CD4-positive, alpha-beta memory T cell (primary cell): Measurements from ENCODE around the gene YIPF3. TPM values are rescaled to one million over a fixed set of nuclear protein-coding genes. Genes with fewer than 3 reads are reported as not detected.

Experiments used
- CTCF ChIA-PET: fragments of 350-600 bp; sonication (Branson Sonifier 250); formaldehyde crosslinking; loops from one replicate; lab custom pipeline; 2021; ENCODE audit warnings: inconsistent platforms; ENCODE audit not compliant: partially characterized antibody; lab: Charles Lee
- POLR2A ChIA-PET: fragments of 350-600 bp; sonication (Branson Sonifier 250); formaldehyde crosslinking; loops from one replicate; lab custom pipeline; 2021; ENCODE audit not compliant: partially characterized antibody; lab: Charles Lee
- DNase-seq, 5 donors: peaks; one replicate each; pipeline versions ENCODE4 v3.0.0 to v3.0.0-alpha.2; 2020 to 2022; ENCODE audit warnings: mixed read lengths in 1 of 5
- H3K27ac ChIP-seq: one replicate; pipeline ENCODE4 v1.7.0; 2013; ENCODE audit warnings: low read depth, low read length
- H3K27me3 ChIP-seq: 2 replicates; pipeline ENCODE4 v1.7.0; 2013; ENCODE audit warnings: mild to moderate bottlenecking, low read length, moderate library complexity; ENCODE audit not compliant: insufficient read depth
- H3K36me3 ChIP-seq: 2 replicates; pipeline ENCODE4 v1.7.0; 2013; ENCODE audit warnings: mild to moderate bottlenecking, low read length, moderate library complexity; ENCODE audit not compliant: insufficient read depth
- H3K4me1 ChIP-seq: 2 replicates; pipeline ENCODE4 v1.7.0; 2013; ENCODE audit warnings: mild to moderate bottlenecking, low read length, moderate library complexity; ENCODE audit not compliant: insufficient read depth
- H3K4me3 ChIP-seq, 2 donors: one replicate each; pipeline ENCODE4 v1.7.0; 2013; ENCODE audit warnings: low read length in 2 of 2, mild to moderate bottlenecking in 1 of 2
- H3K9me3 ChIP-seq, 2 donors: one replicate each; pipeline ENCODE4 v1.7.0; 2013; ENCODE audit warnings: low read length in 2 of 2, control low read depth in 1 of 2; ENCODE audit not compliant: control insufficient read depth in 1 of 2
- H3K27ac Mint-ChIP-seq, 7 donors: one replicate each; pipeline ENCODE4 v1.8.0; 2020 to 2021; ENCODE audit warnings: mixed read lengths in 7 of 7, mild to moderate bottlenecking in 6 of 7, inconsistent platforms in 3 of 7, moderate library complexity in 3 of 7
- H3K27me3 Mint-ChIP-seq, 2 donors: one replicate each; pipeline ENCODE4 v1.8.0; 2020 to 2021; ENCODE audit warnings: mixed read lengths in 2 of 2
- H3K36me3 Mint-ChIP-seq, 2 donors: one replicate each; pipeline ENCODE4 v1.8.0; 2020 to 2021; ENCODE audit warnings: mixed read lengths in 2 of 2, inconsistent platforms in 1 of 2, mild to moderate bottlenecking in 1 of 2
- H3K4me1 Mint-ChIP-seq, 4 donors: one replicate each; pipeline ENCODE4 v1.8.0; 2020 to 2021; ENCODE audit warnings: mixed read lengths in 4 of 4, mild to moderate bottlenecking in 1 of 4
- H3K4me3 Mint-ChIP-seq, 8 donors: one replicate each; pipeline ENCODE4 v1.8.0; 2020 to 2021; ENCODE audit warnings: mixed read lengths in 8 of 8, mild to moderate bottlenecking in 7 of 8, moderate library complexity in 6 of 8, inconsistent platforms in 3 of 8
- H3K9me3 Mint-ChIP-seq, 8 donors: one replicate each; pipeline ENCODE4 v1.8.0; 2020 to 2021; ENCODE audit warnings: mixed read lengths in 8 of 8, mild to moderate bottlenecking in 5 of 8, inconsistent platforms in 3 of 8, moderate library complexity in 1 of 8
- intact Hi-C: fragments of 100-400 bp; cut with micrococcal nuclease; formaldehyde crosslinking; loops from one replicate; pipeline ENCODE4 v1.15.1; 2023
- polyA plus RNA-seq, 2 donors: library from polyadenylated mRNA; unstranded; fragments of 300-500 nt; fragmentation: Illumina TruSeq; gene quantifications; one replicate each; pipeline ENCODE4 v1.2.3, GENCODE V29; 2021
- total RNA-seq, 2 experiments: library from RNA; stranded (reverse); gene quantifications; one replicate each; pipeline ENCODE4 v1.2.3, GENCODE V29; 2021

Gene YIPF3
- total and polyA plus RNA-seq, 4 experiments from 2014 or later = 74.8 to 94.7 (median 82.5) TPM

GRCh38 chr6:43521836-43522235, 5.1 kb upstream of the YIPF3 start:
- DNase-seq = no peak
- H3K9me3 ChIP-seq = no peaks in the 10 kb centered on the region
- CTCF ChIA-PET = interaction anchor here (7.5 kb wide), 1 partner anchor 14 kb away, joined by 65 read pairs; the partner anchor contains the start of gene LRRC73

DNA sequence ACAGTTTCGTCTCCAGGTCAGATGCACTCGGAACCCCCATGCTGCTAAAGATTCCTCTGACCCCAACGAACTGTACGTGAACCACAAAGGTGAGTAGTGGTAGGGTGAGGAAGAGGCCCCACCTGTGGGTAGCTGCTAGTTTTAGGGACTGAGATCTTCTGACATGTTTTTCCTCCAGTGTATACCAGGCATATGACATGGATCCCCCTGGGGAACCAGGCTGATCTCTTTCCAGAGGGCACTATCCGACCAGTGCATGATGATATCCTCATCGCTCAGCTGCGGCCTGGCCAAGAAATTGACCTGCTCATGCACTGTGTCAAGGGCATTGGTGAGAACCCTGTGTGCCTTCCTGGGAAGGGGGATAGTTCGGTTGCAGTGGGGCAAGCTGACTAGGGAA, 3.4 kb upstream of the YIPF3 start:
- no peaks in the 10 kb centered on the region for H3K27me3 Mint-ChIP-seq
- peaks cover 27 to 66% of the 10 kb centered on the region in 2 donors for H3K36me3 Mint-ChIP-seq
- ChIA-PET POLR2A (no interaction called here), CTCF (interaction anchor here (7.5 kb wide), 1 partner anchor 13 kb away, joined by 65 read pairs; the partner anchor contains the start of gene LRRC73)
- peaks cover 34% of the 10 kb centered on the region for H3K4me1 ChIP-seq
- no peaks in the 10 kb centered on the region for H3K9me3 Mint-ChIP-seq
- no peaks in the 10 kb centered on the region for H3K9me3 ChIP-seq
- no peak overlapping the region for H3K4me3 Mint-ChIP-seq
- DNase-seq = no peak
- H3K36me3 ChIP-seq = peaks cover 50% of the 10 kb centered on the region
- H3K4me3 ChIP-seq = no peak overlapping the region
- no peaks in the 10 kb centered on the region for H3K27me3 ChIP-seq
- H3K27ac Mint-ChIP-seq = peak overlapping the region in 3 of 7 donors; percentile 7 to 76 (median 65)
- H3K4me1 Mint-ChIP-seq = peaks cover 0 to 14% (median 13%) of the 10 kb centered on the region in 4 donors
- intact Hi-C loops = no loop called here
- no peak overlapping the region for H3K27ac ChIP-seq

More at GRCh38 chr6:43521836-43522235, 5.1 kb upstream of the YIPF3 start:
- H3K27me3 Mint-ChIP-seq = no peaks in the 10 kb centered on the region
- peaks cover 22% of the 10 kb centered on the region for H3K4me1 ChIP-seq
- peaks cover 67% of the 10 kb centered on the region for H3K36me3 ChIP-seq
- no peak overlapping the region for H3K4me3 ChIP-seq
- peaks cover 36 to 70% of the 10 kb centered on the region in 2 donors for H3K36me3 Mint-ChIP-seq
- peaks cover 0 to 2% (median under 1%) of the 10 kb centered on the region in 4 donors for H3K4me1 Mint-ChIP-seq
- H3K9me3 Mint-ChIP-seq = no peaks in the 10 kb centered on the region
- no peak overlapping the region for H3K4me3 Mint-ChIP-seq
- POLR2A ChIA-PET = interaction anchor here (1.2 kb wide), 1 partner anchor 10 kb away, joined by 3 read pairs; no protein-coding TSS in a partner anchor
- intact Hi-C loops = no loop called here
- no peak overlapping the region for H3K27ac ChIP-seq
- no peak overlapping the region for H3K27ac Mint-ChIP-seq
- no peaks in the 10 kb centered on the region for H3K27me3 ChIP-seq

DNA sequence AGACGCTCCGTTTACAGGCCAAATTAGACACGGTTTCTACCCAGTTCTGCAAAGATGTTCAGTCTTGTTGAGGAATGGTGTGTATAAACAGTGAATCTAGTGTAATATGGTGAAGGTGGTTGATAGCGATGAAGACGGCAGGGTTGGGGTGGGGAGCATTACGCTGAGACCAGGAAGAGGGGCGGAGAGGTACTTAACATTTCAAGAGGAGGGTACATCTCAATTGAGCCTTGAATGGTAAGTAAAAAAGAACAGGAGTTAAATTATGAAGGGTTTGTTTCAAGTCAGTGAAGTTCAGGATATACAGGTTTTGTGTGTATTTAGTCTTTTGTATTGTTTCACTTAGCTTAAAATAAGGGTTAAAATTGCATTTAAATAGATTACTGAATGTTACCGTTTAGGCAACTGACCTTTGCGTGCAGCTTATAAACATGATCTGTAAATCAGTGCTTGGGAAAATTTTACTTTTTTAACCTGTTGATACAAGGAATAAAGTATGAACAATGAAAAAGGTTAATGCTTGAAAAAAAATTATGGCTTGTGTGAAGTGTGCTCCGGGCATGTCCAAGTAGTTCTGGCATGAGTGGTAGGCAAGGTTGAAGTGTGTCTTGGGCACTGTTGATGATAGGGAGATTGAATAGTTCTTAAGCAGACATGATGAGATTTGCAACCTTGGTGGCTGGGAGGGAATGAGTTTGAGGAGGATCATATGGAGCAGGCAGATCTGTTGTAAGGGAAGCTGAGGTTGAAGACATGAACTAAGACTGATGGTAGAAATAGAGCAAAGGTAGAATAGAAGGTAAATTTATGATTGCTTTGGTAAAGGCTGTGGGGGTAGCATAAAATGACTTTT, 1.0 kb upstream of the YIPF3 start:
- peaks cover 54% of the 10 kb centered on the region for H3K36me3 ChIP-seq
- POLR2A ChIA-PET = interaction anchor here (0.7 to 2.8 kb wide), 14 partner anchors 8 to 771 kb away, joined by 3 to 21 read pairs (median 6); partner anchors contain the start of genes ABCC10, CNPY3, HSP90AB1 and PEX6
- H3K4me3 Mint-ChIP-seq = no peak overlapping the region
- peak overlapping the region; percentile 91 to 99 for H3K4me3 ChIP-seq
- no peak overlapping the region for H3K27ac Mint-ChIP-seq
- peak overlapping the region; percentile 92 for H3K27ac ChIP-seq
- DNase-seq = no peak
- peaks cover 26 to 63% of the 10 kb centered on the region in 2 donors for H3K36me3 Mint-ChIP-seq
- no peaks in the 10 kb centered on the region for H3K27me3 ChIP-seq
- H3K9me3 ChIP-seq = no peaks in the 10 kb centered on the region
- CTCF ChIA-PET = interaction anchor here (1.5 to 7.5 kb wide), 3 partner anchors 10 to 289 kb away, joined by 5 to 65 read pairs (median 7); partner anchors contain the start of genes DNPH1 and LRRC73
- peaks cover 8 to 33% (median 24%) of the 10 kb centered on the region in 4 donors for H3K4me1 Mint-ChIP-seq
- H3K27me3 Mint-ChIP-seq = no peaks in the 10 kb centered on the region
- H3K4me1 ChIP-seq = peaks cover 44% of the 10 kb centered on the region
- intact Hi-C loops = loop anchor here (1.0 to 10.0 kb wide), 6 partner anchors 40 to 347 kb away; partner anchors contain the start of genes DLK2, GTPBP2, POLH and SRF
- no peaks in the 10 kb centered on the region for H3K9me3 Mint-ChIP-seq

DNA sequence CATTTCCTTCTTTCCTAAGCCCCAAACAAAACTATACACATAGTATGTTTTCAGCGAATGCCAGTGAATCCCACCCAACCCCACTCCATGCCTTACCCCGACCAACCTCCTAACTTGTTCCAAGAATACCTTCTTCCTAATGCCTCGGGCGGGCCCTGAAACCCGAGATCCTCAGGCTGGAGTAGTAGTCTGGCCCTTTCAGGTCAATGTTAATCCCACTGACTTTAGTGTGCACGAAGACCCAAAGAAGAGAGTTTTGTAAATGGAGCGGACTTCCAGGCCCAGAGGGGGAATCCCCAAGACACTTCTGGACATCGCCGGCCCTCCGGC, 394 bp downstream of the YIPF3 start:
- peaks cover 54% of the 10 kb centered on the region for H3K36me3 ChIP-seq
- no peaks in the 10 kb centered on the region for H3K27me3 ChIP-seq
- intact Hi-C loops = loop anchor here (2.0 to 10.0 kb wide), 5 partner anchors 60 to 346 kb away; partner anchors contain the start of genes DLK2, GTPBP2, POLH and SRF
- H3K27ac Mint-ChIP-seq = no peak overlapping the region
- no peaks in the 10 kb centered on the region for H3K9me3 ChIP-seq
- DNase-seq = no peak
- H3K4me3 Mint-ChIP-seq = no peak overlapping the region
- H3K9me3 Mint-ChIP-seq = no peaks in the 10 kb centered on the region
- peak overlapping the region; percentile 91 to 99 for H3K4me3 ChIP-seq
- peaks cover 31 to 65% of the 10 kb centered on the region in 2 donors for H3K36me3 Mint-ChIP-seq
- peak overlapping the region; percentile 92 for H3K27ac ChIP-seq
- peaks cover 16 to 41% (median 26%) of the 10 kb centered on the region in 4 donors for H3K4me1 Mint-ChIP-seq
- H3K27me3 Mint-ChIP-seq = no peaks in the 10 kb centered on the region
- POLR2A ChIA-PET = interaction anchor here (0.6 to 2.8 kb wide), 25 partner anchors 8 to 771 kb away, joined by 3 to 21 read pairs (median 5); partner anchors contain the start of genes ABCC10, CNPY3, DLK2 and GTPBP2
- H3K4me1 ChIP-seq = peaks cover 44% of the 10 kb centered on the region
- CTCF ChIA-PET = interaction anchor here (0.6 to 7.5 kb wide), 5 partner anchors 9 to 146 kb away, joined by 3 to 65 read pairs (median 4); partner anchors contain the start of genes LRRC73 and ZNF318

GRCh38 chr6:43515808-43516207, 918 bp downstream of the YIPF3 start:
- Mint-ChIP-seq H3K27me3 (no peaks in the 10 kb centered on the region), H3K4me3 (peak overlapping the region in 1 of 8 donors; percentile 82), H3K4me1 (peaks cover 21 to 43% (median 26%) of the 10 kb centered on the region in 4 donors), H3K9me3 (no peaks in the 10 kb centered on the region), H3K27ac (no peak overlapping the region), H3K36me3 (peaks cover 30 to 64% of the 10 kb centered on the region in 2 donors)
- ChIA-PET POLR2A (interaction anchor here (1.0 to 2.8 kb wide), 11 partner anchors 8 to 269 kb away, joined by 3 to 21 read pairs (median 6); partner anchors contain the start of genes ABCC10, DLK2 and GTPBP2), CTCF (interaction anchor here (7.5 kb wide), 1 partner anchor 8 kb away, joined by 65 read pairs; the partner anchor contains the start of gene LRRC73)
- DNase-seq = no peak
- Histone ChIP-seq H3K27ac (peak overlapping the region; percentile 92), H3K36me3 (peaks cover 51% of the 10 kb centered on the region), H3K9me3 (no peaks in the 10 kb centered on the region), H3K4me1 (peaks cover 46% of the 10 kb centered on the region), H3K27me3 (no peaks in the 10 kb centered on the region), H3K4me3 (peak overlapping the region; percentile 91 to 99)
- intact Hi-C loops = loop anchor here (2.0 to 10.0 kb wide), 5 partner anchors 61 to 345 kb away; partner anchors contain the start of genes DLK2, GTPBP2, POLH and SRF

- Mint-ChIP-seq H3K27ac (peak overlapping the region in 4 of 7 donors; percentile 30 to 77 (median 70)), H3K4me3 (peak overlapping the region in 5 of 8 donors; percentile 17 to 71 (median 32)), H3K36me3 (peaks cover 28 to 54% of the 10 kb centered on the region in 2 donors), H3K4me1 (peaks cover 26 to 57% (median 38%) of the 10 kb centered on the region in 4 donors), H3K9me3 (no peaks in the 10 kb centered on the region), H3K27me3 (peaks cover 9 to 13% of the 10 kb centered on the region in 2 donors)
- H3K36me3 ChIP-seq = peaks cover 34% of the 10 kb centered on the region
- no peaks in the 10 kb centered on the region for H3K9me3 ChIP-seq
- peaks cover 11% of the 10 kb centered on the region for H3K27me3 ChIP-seq
- H3K4me3 ChIP-seq = no peak overlapping the region
- intact Hi-C loops = loop anchor here (10.0 kb wide), 1 partner anchor 267 kb away; the partner anchor contains the start of gene TTBK1
- peaks cover 38% of the 10 kb centered on the region for H3K4me1 ChIP-seq
- POLR2A ChIA-PET = interaction anchor here (1.8 to 2.7 kb wide), 2 partner anchors 18 to 34 kb away, joined by 6 to 15 read pairs; partner anchors contain the start of gene TJAP1
- DNase-seq = no peak
- H3K27ac ChIP-seq = no peak overlapping the region
- CTCF ChIA-PET = no interaction called here
Measured at GRCh38 chr6:43511824-43512415, 4.8 kb downstream of the YIPF3 start.
